HG03103 (cell line): Measurements from ENCODE around the gene SPAG9.

Experiments
- ATAC-seq: cut with Tn5 transposase; IDR thresholded peaks from one replicate; pipeline ENCODE4 v1.9.1; 2021; ENCODE audit warnings: low read depth; ENCODE audit not compliant: unreplicated experiment

The SPAG9 gene

DNA sequence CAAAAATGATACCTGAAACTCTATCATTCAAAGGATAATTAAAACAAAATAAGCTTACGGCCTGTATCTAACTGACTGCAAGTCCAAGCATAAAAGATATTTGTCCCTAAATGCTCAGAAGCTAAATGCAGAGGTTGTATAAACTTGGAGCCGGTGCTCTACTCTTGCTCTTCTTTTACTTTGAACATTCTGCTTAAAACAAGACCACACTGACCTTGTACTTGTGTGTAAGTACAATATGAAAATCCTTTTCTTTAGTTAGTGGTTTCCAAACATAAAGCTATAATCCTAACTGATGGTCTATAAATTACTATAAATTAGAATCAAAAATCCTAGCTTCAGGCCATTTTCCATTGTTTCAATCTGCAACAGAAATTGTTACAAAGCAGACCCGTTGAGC is 74.6 kb downstream of the SPAG9 start:
- no peak for ATAC-seq

DNA sequence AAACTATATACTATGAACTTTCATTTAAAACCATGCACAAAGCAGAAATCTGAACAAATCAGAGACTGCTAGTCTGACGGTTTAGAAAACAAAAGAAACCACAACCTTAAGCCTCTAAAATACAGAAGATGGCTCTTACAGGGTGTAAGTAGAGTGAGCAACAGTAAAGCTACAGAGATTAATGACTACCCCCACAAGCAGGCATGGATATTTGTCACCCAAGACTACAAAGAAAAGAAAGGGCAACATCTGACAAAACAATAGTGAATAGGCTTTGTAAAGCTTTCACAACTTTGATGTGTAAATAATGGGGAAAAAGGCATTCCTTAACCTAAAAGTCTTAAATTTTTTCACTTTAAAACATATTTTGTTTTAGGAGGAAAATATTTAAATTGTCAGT is 75.0 kb downstream of the SPAG9 start:
- ATAC-seq = no peak

DNA sequence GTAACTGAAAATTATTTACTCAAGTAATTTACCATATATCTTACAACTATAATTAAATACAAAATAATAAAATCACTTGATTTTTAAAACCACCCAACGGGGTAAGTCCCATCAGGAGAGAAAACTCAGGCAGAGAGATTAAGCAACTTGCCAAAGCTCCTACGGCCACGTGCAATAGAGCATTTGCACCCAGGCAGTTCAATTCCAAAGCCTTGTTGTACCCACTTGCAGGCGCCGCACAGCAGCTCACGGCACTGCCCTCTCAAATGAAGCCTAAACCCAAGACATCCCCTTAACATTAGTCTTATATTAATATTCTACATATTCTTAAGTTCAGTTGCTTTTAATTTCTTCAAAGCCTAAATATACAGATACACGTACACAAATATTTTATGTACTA is 75.7 kb downstream of the SPAG9 start:
- ATAC-seq = no peak

DNA sequence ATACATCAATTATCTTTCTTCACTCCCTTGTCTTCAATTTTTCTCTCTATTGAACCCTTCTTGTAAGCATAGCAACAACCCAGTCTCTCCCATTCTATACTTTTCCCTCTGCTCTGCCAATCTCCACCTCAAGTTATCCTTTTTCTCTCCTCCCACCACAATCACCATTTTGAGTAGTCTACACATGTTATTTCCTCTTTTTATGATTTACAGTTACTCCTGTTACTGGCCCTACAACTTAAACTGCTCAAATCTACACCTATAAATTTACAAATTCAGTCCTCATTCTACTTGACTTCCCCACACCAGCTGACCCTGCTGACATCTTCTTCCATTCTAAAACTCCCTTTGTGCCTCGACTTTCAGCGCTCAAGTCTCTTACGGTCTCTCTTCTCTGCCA is 84.6 kb downstream of the SPAG9 start:
- no peak for ATAC-seq

DNA sequence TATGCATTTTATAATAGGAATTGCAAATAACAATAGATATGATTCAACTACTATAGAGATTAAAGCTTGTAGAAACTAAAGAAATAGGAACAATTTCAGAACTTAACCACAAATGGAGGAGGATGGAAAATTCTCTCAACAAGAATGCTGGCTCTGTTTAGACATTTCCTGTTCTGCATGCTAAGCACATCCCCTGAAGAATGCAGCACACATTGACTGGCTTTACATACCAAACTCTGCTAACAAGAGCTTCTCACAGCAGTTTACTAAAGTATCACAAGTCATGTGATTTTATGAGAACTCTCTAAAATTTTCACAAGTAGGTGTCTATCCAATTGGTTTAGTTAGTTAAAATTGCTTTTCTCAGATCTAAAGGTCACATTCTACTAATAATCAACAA is 85.2 kb downstream of the SPAG9 start:
- no peak for ATAC-seq

DNA sequence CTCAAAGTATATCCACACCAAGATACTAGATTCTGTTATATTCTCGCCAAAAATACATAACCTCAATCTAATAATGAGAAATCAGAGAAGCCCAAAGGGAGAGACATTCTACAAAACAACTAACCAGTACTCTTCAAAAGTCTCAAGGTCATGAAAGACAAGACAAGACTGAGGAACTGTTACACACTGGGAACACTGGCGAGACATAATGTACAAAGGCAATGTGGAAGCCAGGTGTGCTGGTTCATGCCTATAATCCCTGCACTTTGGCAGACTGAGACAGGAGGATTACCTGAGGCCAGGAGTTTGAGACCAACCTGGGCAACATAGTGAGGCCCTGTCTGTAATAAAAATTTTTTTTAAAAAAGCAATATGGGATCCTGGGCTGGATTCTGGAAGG is 85.9 kb downstream of the SPAG9 start:
- no peak for ATAC-seq

DNA sequence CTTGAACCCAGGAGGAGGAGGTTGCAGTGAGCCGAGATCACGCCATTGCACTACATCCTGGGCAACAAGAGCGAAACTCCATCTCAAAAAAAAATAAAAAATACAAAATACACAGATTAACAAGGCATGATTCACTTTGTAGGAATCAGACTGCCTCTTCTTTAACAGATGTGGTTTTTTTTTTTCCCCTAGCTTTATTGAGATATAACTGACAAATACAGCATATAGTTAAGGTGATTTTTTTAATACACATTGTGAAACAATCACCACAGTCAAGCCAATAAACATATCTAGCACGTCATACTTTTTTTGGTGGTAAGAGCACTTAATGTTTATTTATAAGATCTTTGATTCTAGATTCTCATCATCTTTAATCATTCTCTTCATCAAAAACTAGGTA is 87.8 kb downstream of the SPAG9 start:
- no peak for ATAC-seq

DNA sequence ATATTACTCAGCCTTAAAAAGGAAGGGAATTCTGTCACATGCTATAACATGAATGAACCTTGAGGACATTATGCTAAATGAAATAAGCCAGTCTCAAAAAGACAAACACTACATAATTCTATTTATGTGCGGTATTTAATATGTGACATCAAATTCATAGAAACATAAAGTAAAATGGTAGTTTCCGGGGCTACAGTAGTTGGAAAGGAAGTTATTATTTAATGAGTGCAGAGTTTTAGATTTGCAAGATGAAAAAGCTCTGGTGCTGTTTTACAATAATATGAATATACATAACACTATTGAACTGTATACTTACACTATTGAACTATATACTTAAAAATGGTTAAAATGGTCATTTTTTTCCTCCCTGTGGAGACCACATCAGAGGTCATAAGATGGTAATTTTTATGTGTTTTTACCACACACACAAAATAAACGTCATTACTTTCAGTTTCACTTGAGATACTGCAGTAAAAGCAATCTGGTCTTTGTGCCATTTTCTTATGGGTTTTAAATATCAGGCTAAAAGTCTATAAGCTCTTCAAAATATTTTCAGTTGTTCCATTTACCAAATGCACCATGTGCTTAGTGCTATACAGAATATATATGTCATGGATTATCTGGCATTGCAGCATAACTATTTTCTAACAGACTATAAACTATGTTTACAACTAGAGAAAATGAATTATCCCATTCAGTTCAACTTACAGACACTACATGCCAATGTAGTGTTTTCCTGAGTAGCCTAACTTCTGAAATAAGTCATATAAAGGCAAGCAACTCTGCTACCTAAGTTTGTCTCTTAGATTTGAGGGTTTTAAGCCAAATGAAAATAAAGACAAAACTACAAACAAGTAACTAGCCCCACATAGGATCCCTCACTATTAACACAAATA is 90.9 kb downstream of the SPAG9 start:
- ATAC-seq = no peak

DNA sequence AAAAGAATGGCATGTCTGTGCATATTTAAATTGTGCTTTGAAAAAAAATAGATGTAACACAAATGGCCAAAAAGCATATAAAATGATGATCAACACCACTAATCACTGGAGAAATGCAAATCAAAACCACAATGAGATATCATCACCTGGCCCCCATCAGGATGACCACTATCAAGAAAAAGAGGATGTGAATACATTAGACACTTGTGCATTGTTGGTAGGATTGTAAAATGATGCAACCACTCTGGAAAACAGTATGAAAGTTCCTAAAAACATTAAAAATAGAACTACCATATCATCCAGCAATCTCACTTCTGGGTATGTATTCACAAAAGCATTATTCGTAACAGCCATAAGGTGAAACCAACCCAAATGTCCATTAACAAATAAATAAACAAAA is 91.5 kb downstream of the SPAG9 start:
- no peak for ATAC-seq

DNA sequence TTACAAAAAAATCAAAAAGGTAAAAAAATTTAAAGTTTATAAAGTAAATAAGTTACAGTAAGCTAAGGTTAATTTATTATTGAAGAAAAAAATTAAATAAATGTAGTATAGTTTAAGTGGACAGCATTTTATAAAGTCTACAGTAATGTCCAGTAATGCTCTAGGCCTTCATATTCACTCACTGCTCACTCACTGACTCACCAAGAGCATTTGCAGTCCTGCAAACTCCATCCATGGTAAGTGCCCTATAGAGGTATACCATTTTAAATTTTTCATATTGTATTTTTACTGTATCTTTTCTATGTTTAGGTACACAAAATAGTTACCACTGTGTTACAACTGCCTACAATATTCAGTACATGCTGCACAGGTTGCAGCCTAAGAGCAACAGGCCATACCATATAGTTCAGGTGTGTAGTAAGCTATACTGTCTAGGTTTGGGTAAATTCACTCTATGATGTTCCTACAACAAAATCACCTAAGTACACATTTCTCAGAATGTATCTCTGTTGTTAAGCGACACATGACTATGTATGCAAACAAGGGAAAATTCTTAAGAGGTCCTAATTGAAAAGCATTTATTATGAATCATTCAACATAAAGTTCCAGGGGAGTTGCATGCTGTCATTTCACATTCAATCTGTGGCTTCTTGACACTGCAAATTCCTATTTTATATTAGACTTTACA is 92.3 kb downstream of the SPAG9 start:
- no peak for ATAC-seq

DNA sequence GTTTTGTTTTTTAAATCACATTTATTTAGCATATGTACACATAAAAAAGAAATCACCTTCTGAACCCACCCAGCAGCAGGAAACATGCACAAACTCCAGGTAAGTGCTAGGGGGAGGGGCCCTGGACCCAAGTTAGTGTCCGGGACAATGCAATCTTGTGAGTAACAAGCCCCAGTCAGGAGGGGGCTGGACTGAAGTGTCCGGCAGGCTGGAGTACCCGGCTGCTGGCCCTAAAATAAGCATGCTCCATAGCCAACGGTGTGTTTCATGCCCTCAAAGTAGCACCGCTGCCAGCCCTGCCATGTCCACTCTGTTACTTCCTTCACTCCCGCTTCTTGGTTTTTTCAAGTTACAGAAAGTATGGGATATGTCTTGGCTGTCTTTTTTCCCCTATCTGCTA is 102.1 kb downstream of the SPAG9 start:
- ATAC-seq = no peak

DNA sequence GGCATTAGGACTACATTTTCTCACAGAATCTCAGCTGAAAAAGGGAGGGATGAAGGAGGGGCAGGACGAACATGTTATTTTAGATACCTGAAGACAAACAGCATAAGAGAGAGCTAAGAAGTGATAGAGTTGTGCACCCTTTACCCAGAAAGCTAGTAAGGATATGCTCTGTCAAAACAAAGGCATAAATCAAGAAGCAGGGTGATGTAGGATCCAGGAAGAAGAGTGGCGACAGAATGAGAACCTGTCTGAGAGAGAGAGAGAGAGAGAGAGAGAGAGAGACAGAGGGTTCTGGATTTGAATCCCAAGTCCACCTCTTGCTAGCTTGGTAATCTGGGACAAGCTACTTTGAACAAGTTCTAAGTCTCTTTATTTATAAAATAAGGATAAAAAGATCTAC is 103.4 kb downstream of the SPAG9 start:
- ATAC-seq = no peak

DNA sequence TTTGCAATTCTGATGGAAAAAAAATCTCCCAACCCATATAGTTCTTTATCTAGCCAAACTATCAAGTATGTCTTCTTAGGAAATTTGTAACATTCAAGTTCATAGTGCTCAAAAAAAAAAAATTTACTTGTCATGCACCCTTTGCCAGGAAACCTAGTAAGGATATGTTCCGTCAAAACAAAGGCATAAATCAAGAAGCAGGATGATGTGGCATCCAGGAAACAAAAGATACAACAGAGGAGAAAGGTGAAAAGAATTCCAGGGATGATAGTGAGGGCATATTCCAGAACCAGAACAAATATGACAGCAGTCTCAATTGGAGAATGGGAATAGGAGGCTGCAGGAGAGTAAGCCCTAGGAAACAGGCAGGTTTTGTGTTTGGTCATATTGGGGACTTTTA is 104.6 kb downstream of the SPAG9 start:
- ATAC-seq = no peak

DNA sequence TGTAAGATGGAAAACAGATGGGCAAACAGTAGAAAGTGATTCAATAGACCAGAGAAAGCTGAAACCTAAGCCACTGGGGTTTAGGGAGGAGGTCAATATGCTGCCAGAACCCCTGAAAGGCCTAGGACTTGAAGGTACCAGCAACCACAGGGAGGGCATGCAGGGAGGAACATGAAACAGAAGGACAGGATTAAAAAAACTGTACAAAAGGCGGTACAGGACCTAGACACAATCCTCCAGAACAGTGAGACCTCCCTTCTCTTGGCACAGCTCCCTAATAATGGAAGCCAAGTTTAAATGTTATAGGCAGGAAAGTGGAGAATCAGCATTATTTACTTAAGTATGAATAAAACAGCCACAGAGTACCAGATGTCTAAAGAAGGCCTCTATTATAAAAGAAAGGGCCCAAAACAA is 105.5 kb downstream of the SPAG9 start:
- no peak for ATAC-seq

DNA sequence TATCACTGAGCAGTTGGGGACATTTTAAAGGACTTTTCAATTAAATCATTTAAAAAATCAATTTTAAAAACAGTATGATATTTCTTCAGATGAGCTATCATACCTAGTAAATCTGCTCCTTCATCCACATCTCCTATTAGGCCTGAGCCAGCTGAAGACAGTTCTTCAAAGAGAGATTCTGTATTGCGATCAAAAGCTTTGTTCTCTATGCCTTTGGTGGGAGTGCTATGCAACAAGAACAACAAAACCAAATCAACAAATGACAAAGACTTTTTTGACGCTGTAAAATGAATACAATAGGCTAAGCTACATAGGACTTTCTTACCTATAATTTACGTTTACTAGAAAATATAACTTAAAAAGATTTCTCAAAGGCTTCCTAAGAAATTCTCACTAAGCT is 106.5 kb downstream of the SPAG9 start:
- no peak for ATAC-seq

DNA sequence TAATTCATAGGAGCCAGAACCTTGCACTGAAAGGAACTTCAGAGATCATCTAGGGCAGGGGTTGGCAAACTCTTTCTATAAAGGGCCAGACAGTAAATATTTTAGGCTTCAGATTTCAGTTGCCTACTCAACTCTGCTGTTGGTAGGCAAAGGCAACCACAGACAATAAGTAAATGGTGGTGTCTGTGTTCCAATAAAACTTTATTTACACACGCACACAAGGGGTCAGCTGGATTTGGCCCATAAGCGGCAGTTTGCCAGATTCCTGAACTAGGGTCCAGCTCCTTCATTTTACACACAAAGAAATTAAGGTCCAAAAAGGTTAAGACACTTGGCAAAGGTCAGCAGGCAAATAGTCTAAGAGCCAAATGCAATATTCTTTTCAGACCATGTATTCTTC is 107.3 kb downstream of the SPAG9 start:
- ATAC-seq = no peak

DNA sequence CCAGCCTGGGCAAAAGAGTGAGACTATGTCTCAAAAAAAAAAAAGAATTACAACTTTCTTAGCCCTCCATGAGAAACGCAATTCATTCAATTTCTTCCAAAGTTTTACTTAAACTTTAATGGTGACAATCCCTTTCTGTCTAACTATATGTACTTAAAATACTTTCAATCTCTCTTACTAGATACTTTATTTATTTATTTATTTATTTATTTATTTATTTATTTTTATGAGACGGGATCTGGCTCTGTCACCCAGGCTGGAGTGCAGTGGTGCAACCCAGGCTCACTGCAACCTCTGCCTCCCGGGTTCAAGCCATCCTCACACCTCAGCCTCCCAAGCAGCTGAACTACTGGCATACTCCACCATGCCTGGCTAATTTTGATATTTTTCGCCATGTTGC is 108.1 kb downstream of the SPAG9 start:
- ATAC-seq = no peak

DNA sequence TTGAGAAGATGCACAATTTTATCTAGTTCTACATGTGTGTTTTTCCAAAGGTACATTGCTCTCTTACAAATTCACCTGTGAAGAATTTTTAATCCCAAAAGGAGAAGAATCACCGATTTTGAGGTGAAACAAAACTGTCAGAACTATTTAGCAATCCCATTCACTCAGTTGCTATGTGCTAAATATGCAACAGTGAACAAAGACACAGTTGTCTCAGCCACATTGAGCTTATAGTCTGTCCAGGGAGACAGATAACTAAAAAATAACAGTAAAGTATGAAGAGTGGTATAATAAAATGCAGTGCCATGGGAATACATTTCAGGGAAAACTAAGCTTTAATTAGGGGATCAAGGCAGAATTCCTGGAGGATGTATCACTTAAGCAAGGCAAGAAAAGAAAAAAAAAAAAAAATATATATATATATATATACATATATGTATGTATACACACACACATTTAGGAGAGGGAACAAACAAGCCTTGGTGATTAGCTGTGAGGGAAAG is 110.4 kb downstream of the SPAG9 start:
- ATAC-seq = no peak

DNA sequence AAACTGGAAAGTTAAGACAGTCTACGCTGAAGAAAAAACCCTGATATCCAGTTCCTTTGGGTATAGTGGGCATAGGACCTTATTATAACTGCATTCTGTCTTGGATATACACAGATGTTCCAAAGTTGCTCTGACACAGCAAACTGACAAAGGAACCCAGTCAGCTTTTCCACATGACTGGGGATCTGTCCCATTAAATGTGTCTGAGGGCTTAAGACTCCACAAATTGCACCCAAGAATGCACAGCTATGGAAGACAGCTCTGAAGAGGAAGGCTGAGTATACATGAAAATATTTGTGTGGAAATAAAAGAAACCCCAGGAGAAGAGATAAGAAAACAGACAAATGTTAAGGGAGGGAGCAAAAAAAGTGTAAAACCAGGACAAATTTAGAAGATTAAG is 114.1 kb downstream of the SPAG9 start:
- ATAC-seq = no peak

DNA sequence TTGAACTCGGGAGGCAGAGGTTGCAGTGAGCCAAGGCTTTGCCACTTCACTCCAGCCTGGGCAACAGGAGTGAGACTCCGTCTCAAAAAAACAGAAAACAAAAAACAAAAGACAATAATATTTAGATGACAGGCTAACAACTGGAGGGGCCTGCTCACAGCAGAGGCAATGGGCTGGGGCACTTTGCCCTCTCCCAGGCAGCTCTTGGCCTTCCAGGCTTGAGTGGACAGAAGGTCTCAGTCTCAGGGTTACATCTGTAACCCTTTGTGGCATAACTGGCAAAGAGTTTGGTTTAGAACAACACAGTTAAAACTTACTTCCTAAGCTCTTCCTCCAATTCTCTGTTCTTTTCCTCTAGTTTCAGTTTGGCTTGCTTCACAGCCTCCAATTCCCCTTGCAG is 114.9 kb downstream of the SPAG9 start:
- no peak for ATAC-seq

DNA sequence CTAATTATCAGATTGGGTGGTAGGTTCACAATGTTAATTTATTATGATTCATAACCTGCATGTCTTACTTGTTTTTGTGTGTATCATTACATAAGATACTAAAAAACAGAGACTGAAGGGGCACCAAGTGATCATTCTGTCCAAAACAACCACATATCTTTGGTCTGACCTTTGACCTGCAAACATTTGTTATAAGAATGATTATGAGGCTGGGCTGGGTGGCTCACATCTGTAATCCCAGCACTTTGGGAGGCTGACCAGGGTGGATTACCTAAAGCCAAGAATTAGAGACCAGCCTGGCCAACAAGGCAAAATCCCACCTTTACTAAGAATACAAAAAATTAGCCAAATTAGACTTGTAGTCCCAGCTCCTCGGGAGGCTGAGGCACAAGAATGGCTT is 116.4 kb downstream of the SPAG9 start:
- ATAC-seq = no peak
